ENCODE measurements around the gene DAPK2.

DAPK2 gene

DNA sequence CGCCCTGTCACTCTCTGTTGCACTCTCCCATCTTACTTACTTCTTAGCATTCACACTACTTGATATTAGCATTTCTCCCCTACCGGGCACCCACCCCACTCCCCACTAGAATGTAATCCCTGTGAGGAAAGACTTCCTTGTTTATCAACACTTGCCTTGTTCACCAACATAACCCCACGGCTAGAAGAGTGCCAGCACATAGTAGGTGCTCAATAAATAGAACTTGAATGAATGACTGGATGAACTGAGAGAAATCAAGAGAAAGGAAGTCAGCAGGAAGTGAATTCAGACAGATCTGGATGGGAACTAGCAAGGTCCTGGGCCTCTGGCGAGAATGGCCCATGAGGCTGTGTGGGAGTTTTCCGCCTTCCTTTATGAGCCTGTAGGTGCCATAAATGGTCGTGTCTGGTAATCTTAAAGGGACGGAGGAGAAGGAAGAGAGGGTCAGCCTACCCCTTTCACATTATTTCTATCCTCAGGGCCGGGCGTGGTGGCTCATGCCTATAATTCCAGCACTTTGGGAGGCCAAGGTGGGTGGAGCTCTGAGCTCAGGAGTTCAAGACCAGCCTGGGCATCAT, 170.1 kb downstream of the DAPK2 start:
- FAIRE-seq (no peak), DNase-seq (ENCODE audit: insufficient read length, low spot score) (no peak)
- TF ChIP-seq, protein P1, sequence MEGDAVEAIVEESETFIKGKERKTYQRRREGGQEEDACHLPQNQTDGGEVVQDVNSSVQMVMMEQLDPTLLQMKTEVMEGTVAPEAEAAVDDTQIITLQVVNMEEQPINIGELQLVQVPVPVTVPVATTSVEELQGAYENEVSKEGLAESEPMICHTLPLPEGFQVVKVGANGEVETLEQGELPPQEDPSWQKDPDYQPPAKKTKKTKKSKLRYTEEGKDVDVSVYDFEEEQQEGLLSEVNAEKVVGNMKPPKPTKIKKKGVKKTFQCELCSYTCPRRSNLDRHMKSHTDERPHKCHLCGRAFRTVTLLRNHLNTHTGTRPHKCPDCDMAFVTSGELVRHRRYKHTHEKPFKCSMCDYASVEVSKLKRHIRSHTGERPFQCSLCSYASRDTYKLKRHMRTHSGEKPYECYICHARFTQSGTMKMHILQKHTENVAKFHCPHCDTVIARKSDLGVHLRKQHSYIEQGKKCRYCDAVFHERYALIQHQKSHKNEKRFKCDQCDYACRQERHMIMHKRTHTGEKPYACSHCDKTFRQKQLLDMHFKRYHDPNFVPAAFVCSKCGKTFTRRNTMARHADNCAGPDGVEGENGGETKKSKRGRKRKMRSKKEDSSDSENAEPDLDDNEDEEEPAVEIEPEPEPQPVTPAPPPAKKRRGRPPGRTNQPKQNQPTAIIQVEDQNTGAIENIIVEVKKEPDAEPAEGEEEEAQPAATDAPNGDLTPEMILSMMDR (IDR thresholded peaks at IDR 0.05; ENCODE audit: insufficient read depth, missing control alignments), result no peak

DNA sequence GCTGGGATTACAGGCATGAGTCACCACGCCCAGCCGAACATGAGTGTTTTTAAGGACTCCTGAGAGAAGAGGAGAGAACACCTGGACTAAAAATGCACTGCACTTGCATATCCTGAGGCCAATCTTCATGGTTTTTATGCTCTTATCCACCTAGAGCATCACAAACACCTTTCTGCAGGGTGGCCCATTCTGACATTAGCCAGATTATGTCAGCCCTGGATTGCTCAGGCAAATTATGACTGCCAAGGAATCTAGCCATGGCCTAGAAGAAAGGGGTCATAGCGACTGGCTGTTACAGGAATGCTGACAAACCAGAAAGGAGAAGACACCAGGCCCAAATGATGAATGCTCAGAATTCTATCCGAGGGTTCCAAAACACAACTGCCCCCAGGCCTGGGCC, 171.7 kb downstream of the DAPK2 start:
- DNase-seq (ENCODE audit: insufficient read length, low spot score), result no peak
- no peak for FAIRE-seq

DNA sequence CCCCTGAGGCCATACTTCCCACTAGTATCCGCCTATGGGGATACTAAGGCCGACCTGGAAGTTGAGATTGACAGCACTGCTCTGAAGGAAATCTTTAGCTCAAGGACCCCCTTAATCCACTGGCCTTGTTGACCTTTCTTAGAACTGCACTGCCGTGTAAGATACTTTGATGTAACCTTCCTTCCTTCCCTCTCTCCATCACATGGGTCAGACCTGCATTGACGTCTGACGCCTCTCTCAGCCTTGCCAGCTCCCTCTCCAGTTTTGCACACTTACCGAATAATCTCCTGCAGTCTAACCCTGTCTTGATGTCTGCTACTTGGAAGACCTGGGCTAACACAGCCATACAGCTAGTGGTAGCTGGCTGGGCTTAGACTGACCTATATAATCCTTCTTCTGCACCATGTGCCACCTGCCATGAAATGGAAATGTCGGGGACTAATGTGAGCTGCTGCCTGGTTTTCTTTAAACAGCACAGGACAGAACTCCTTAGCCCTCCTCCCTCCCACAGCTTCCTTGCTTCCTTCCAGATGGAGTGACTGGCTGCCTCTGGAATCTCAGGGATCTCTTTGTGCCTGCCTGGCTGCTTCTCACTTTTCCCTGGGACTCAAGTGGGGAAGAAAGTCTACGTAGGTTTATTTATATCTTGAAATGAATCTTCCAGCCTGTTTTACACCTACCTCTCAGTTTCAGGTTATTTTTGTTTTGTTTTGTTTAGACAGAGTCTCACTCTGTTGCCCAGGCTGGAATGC, 173.3 kb downstream of the DAPK2 start:
- FAIRE-seq, result no peak
- TF ChIP-seq, protein P1 (IDR thresholded peaks at IDR 0.05; ENCODE audit: insufficient read depth, missing control alignments), result no peak
- no peak for DNase-seq (ENCODE audit: insufficient read length, low spot score)

More for the DNA sequence above, 171.7 kb downstream of the DAPK2 start:
- TF ChIP-seq, protein P1 (IDR thresholded peaks at IDR 0.05; ENCODE audit: insufficient read depth, missing control alignments), result no peak

DNA sequence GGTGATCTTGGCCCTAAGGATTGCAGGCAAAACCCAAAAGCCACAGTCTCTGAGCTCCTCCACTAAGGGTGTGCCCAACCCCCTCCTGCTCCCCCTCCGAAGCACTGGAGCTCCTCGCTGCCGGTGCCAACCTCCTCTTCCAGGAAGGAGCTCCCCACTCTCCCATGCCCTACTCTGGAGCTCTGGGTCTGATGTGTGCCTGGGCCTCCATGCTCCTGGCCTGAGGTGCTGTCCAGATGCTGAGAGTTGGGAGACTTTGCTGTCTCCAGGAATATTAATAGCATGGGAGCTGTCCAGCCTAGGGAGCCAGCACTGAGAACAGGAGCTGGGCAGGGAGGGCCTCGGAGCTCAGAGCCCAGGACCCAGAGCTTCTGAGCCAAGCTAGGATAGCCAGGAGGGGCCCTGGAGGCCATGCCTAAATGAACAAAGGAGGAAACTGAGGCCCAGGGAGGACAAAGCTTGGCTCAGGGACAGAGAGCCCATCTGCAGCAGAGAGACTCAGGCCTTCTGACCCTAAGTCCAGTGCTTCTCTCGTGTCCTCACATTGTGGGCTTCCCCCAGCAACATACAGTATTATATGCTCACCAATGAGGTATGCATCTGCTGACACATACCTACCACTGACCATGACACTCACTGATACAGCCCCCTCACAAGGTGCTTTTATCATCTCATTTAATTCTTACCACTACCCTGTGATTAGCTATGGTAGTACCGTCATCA, 175.6 kb downstream of the DAPK2 start:
- FAIRE-seq, result no peak
- TF ChIP-seq, protein P1 (IDR thresholded peaks at IDR 0.05; ENCODE audit: insufficient read depth, missing control alignments), result no peak
- DNase-seq (ENCODE audit: insufficient read length, low spot score), result no peak

DNA sequence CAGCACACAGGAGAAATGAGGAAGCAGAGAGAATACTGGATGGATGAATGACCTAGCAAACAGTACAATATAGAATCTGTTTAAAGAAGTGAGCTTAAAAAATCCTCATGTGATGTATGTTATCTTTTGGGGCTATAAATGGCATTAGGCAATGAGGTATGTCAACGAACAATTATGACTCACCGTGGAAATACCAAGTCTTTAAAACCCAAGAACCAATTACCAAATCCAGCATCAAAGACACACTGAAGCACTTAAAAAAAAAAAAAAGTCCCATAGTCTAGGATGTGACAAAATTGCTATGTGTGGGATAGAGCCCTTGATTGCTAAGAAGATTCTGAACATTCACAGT, 176.3 kb downstream of the DAPK2 start:
- TF ChIP-seq, protein P1 (IDR thresholded peaks at IDR 0.05; ENCODE audit: insufficient read depth, missing control alignments), result no peak
- no peak for DNase-seq (ENCODE audit: insufficient read length, low spot score)
- no peak for FAIRE-seq

DNA sequence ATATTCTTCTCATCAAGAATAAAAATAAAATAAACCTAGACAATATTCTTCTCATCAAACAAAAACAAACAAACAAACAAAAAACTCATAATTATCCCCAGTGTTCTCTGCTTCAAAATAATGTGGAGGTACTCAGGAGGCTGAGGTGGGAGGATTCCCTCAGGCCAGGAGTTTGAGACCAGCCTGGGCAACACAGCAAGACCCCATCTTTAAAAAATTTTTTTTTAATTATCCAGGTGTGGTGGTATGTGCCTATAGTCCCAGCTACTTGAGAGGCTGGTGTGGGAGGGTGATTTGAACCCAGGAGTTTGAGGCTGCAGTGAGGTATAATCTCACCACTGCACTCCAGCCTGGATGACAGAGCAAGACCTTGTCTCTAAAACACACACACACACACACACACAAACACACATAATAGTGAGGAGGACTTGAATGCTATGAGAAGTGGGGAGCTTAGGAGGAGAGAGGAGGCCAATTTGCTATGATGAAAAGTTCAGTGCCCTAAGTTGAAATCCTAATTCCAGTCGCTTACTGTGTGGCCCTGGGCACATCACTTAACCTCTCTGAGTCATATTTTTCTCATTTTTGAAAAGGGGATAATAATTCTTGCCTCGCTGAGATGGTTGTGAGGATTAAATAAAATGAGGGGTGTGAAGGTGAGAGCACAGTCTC, 176.8 kb downstream of the DAPK2 start:
- TF ChIP-seq, protein P1 (IDR thresholded peaks at IDR 0.05; ENCODE audit: insufficient read depth, missing control alignments), result no peak
- DNase-seq (ENCODE audit: insufficient read length, low spot score) (no peak), FAIRE-seq (no peak)
